ENCODE data around the gene ANKRD9.

The ANKRD9 gene

GRCh38 chr14:102509746-102510615 lies at the start of gene ANKRD9:
Gene ANKRD9, minus strand, starts transcription at chr14:102509776. Its CDS starts 1,887 bp downstream, at chr14:102507889.
- TF ChIP-seq TEAD4 (IDR thresholded peaks at IDR 0.05) (no peak), ZBTB7A (IDR thresholded peaks at IDR 0.05; ENCODE audit: low read depth) (peak; percentile 95), EP300 (IDR thresholded peaks at IDR 0.05; ENCODE audit: borderline replicate concordance) (no peak), CREB1 (IDR thresholded peaks at IDR 0.05; ENCODE audit: low read depth) (peak; percentile 43; the same call in 1 of the 2 replicates), EGR1 (IDR thresholded peaks at IDR 0.05) (peak; percentile 49)

- no peak for TF ChIP-seq EP300 (IDR thresholded peaks at IDR 0.05; ENCODE audit: borderline replicate concordance)
- no peak for TF ChIP-seq MAX (IDR thresholded peaks at IDR 0.05)
- no peak for TF ChIP-seq CEBPB (IDR thresholded peaks at IDR 0.05)
- TF ChIP-seq, protein P1, sequence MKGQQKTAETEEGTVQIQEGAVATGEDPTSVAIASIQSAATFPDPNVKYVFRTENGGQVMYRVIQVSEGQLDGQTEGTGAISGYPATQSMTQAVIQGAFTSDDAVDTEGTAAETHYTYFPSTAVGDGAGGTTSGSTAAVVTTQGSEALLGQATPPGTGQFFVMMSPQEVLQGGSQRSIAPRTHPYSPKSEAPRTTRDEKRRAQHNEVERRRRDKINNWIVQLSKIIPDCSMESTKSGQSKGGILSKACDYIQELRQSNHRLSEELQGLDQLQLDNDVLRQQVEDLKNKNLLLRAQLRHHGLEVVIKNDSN (IDR thresholded peaks at IDR 0.05), result no peak
Observed at GRCh38 chr14:102558556-102558955, 49.0 kb upstream of the ANKRD9 start.

GRCh38 chr14:102557434-102558226 lies 48.1 kb upstream of the ANKRD9 start:
- TF ChIP-seq CEBPB (IDR thresholded peaks at IDR 0.05) (no peak), NFIC (IDR thresholded peaks at IDR 0.05) (no peak), REST (IDR thresholded peaks at IDR 0.05; ENCODE audit: low read depth) (no peak), YY1 (IDR thresholded peaks at IDR 0.05; ENCODE audit: low read depth) (no peak), TCF12 (IDR thresholded peaks at IDR 0.05; ENCODE audit: low read depth) (no peak), FOXM1 (IDR thresholded peaks at IDR 0.05; ENCODE audit: borderline replicate concordance, low read depth) (no peak), RAD21 (IDR thresholded peaks at IDR 0.05; ENCODE audit: low read depth) (no peak), EP300 (IDR thresholded peaks at IDR 0.05; ENCODE audit: borderline replicate concordance) (no peak), EGR1 (IDR thresholded peaks at IDR 0.05) (no peak), TAF1 (IDR thresholded peaks at IDR 0.05; ENCODE audit: low read depth) (no peak), TEAD4 (IDR thresholded peaks at IDR 0.05) (no peak), ZBTB7A (IDR thresholded peaks at IDR 0.05; ENCODE audit: low read depth) (no peak)
- TF ChIP-seq, protein P1 (IDR thresholded peaks at IDR 0.05), result no peak

DNA sequence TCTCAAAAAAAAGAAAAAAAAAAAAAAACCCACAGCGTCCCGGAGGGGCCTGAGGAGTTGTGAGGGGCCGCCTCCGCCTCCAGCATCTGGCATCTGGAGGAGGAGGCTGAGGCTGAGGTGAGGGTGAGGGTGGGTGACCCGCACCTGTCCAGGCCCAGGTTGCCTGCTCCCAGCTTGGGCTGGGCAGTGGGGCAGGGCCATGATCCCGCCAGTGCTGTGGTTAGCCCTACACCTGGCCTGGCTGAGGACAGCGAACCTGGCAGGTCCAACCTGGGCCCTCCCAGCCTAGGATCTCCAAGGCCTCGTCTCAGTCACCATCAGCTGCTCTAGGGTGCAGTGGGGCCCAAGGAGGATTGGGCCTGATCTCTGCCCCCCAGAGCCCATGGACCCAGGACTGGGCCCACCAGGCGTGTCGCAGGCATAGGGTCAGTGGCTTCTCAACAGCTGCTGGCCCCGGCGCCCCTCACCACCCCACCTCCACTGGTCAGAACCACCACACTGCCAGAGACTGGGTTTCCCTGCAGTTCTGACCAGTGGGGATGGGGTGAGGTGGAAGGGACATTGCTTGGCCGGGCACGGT lies 46.6 kb upstream of the ANKRD9 start:
- TF ChIP-seq ZBTB7A (IDR thresholded peaks at IDR 0.05; ENCODE audit: low read depth), result no peak
- no peak for TF ChIP-seq RAD21 (IDR thresholded peaks at IDR 0.05; ENCODE audit: low read depth)
- TF ChIP-seq FOXM1 (IDR thresholded peaks at IDR 0.05; ENCODE audit: borderline replicate concordance, low read depth), result no peak
- TF ChIP-seq, protein P1 (IDR thresholded peaks at IDR 0.05), result no peak
- TF ChIP-seq TAF1 (IDR thresholded peaks at IDR 0.05; ENCODE audit: low read depth), result no peak
- no peak for TF ChIP-seq NFIC (IDR thresholded peaks at IDR 0.05)
- no peak for TF ChIP-seq MAX (IDR thresholded peaks at IDR 0.05)
- no peak for TF ChIP-seq CEBPB (IDR thresholded peaks at IDR 0.05)
- no peak for TF ChIP-seq CREB1 (IDR thresholded peaks at IDR 0.05; ENCODE audit: low read depth)
- TF ChIP-seq EP300 (IDR thresholded peaks at IDR 0.05; ENCODE audit: borderline replicate concordance), result no peak
- no peak for TF ChIP-seq REST (IDR thresholded peaks at IDR 0.05; ENCODE audit: low read depth)
- no peak for TF ChIP-seq EGR1 (IDR thresholded peaks at IDR 0.05)
- no peak for TF ChIP-seq TCF12 (IDR thresholded peaks at IDR 0.05; ENCODE audit: low read depth)
- no peak for TF ChIP-seq YY1 (IDR thresholded peaks at IDR 0.05; ENCODE audit: low read depth)
- TF ChIP-seq TEAD4 (IDR thresholded peaks at IDR 0.05), result no peak

All from Ishikawa (cell line).